CD4-positive, alpha-beta T cell treated with Interleukin-10 for 1 hour (primary cell): ENCODE data around the gene CALB2.

Source experiments
- DNase-seq: peaks from one replicate; pipeline ENCODE4 v3.0.0-alpha.2; 2020

CALB2 gene

GRCh38 chr16:71399801-71400563 lies 41.5 kb downstream of the CALB2 start:
- DNase-seq = no peak

- no peak for DNase-seq
Observed at GRCh38 chr16:71402007-71402406, 43.5 kb downstream of the CALB2 start.

DNA sequence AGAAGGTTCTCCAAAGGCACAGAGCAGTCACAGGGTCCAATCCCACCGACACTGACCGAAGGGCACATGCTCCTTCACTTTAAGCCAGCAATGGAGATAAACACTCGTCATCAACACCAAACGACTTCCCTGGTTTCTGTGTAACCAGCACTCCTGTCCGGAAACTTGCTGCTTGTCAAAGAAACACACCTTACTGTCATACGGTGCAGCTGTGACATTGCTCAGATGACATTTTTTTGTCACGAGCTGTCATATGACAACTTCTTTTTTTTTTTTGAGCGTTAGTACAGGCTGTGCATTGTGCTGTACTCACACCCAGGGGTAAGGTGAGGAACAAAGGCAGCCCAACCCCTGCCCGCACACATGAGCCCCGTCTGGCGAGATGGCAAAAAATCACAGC lies 44.2 kb downstream of the CALB2 start:
- DNase-seq = no peak

DNA sequence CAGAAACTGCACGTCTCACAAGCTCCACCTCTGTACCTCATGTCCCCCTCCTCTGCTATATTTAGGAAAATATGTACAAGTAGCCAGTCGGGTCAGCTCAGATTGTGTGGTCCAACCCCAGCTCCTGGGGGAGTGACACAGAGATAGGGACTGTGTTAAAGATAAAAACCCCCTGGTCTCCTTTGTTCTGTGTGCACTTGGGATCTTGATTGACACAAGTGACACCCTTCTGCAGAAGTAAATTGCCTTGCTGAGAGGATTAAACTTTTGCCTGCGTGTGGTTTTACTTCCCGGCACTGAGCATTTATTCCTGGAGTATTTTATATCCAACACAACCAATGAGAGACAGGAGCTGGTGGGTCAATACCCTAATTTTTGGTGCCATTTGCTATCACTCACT lies 45.8 kb downstream of the CALB2 start:
- no peak for DNase-seq

DNA sequence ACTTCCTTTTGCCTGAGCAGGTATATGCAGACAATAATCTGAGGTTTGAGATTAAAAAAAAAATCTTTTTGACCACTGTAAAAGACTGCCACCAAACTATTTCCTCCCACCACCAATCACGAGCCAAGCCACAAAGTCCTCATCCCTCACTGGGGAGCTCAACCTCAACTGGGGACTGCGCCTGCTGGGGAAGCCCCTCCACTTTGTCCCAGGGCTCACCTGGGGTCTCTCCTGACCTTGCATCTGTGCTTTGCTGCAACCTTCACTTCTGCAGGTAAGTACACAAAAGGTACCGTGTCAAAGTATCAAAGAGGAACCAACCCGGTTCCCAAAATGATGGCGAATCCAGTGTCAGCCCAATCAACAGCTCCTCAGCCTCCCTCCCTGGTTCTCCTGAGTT lies 47.8 kb downstream of the CALB2 start:
- DNase-seq = no peak

GRCh38 chr16:71406724-71407123 lies 48.2 kb downstream of the CALB2 start:
- DNase-seq = no peak

- DNase-seq = no peak
Observed at GRCh38 chr16:71407731-71408130, 49.2 kb downstream of the CALB2 start.

- DNase-seq = no peak
Observed at GRCh38 chr16:71408536-71408935, 50.0 kb downstream of the CALB2 start.

GRCh38 chr16:71409011-71409775 lies 50.7 kb downstream of the CALB2 start:
- DNase-seq = no peak

GRCh38 chr16:71410146-71410545 lies 51.6 kb downstream of the CALB2 start:
- no peak for DNase-seq

GRCh38 chr16:71412270-71413160 lies 54.0 kb downstream of the CALB2 start:
- peak; percentile 64 for DNase-seq

DNA sequence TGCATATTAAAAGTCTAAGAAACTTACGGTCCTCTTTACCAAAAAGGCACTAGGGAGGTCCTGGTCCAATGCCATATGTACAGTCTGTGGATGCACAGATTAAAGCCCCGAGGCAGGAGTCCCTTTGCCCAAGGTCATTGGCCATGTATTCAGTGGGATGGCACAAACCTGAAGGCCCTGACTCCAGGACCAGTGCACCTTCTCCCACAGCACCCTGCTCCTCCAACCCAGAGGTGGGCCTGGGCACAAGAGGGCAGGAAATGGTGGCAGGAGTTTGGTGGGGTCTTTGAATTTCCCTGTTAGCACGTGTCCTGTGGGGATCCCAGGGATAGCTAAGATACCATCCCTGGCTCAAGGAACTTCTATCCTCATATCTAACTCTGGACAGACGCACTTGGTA lies 54.8 kb downstream of the CALB2 start:
- DNase-seq = no peak

DNA sequence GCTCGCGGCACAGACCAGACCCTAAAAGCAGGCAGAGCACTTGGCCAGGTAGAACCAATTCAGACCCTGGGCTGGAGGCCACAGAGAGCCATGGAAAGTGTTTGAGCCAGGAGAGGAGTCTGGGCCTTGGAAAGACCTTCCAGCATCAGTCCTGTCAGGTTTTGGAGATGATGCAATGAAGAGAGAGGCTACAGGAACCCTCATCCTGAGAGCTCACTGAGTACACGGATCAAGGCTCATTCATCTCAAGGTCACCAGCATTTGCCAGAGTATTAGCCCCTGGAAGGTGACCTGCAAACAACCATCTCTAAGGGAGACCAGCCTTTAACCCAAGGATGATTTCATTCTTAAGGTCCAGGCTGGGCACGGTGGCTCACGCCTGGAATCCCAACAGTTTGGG lies 55.5 kb downstream of the CALB2 start:
- no peak for DNase-seq

- peak; percentile 19 for DNase-seq
Observed at GRCh38 chr16:71421911-71422310, 63.4 kb downstream of the CALB2 start.

GRCh38 chr16:71423016-71423415 lies 64.5 kb downstream of the CALB2 start:
- no peak for DNase-seq

DNA sequence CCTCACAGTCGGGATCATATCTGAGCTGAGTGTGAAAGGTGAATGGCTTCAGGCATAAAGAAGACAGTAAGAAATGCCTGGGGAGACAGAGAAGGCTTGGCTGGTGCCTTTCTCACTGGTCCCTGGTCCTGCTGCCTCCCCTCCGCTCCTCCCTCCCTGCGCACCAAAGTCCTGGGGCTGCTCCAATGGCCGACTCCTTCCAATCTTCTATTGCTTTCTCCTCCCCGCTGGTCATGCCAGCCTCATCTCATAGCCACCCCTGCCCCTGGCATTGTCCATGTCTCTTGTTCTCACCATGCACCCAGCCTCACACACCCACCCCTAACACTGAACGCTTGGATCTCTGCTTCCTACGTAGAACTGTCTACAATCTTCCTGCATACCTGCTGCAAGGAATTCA lies 65.3 kb downstream of the CALB2 start:
- no peak for DNase-seq

GRCh38 chr16:71424626-71425025 lies 66.1 kb downstream of the CALB2 start:
- DNase-seq = no peak

- no peak for DNase-seq
Observed at GRCh38 chr16:71425746-71426068, 67.2 kb downstream of the CALB2 start.

GRCh38 chr16:71426069-71426879 lies 67.8 kb downstream of the CALB2 start:
- DNase-seq = peak; percentile 16

DNA sequence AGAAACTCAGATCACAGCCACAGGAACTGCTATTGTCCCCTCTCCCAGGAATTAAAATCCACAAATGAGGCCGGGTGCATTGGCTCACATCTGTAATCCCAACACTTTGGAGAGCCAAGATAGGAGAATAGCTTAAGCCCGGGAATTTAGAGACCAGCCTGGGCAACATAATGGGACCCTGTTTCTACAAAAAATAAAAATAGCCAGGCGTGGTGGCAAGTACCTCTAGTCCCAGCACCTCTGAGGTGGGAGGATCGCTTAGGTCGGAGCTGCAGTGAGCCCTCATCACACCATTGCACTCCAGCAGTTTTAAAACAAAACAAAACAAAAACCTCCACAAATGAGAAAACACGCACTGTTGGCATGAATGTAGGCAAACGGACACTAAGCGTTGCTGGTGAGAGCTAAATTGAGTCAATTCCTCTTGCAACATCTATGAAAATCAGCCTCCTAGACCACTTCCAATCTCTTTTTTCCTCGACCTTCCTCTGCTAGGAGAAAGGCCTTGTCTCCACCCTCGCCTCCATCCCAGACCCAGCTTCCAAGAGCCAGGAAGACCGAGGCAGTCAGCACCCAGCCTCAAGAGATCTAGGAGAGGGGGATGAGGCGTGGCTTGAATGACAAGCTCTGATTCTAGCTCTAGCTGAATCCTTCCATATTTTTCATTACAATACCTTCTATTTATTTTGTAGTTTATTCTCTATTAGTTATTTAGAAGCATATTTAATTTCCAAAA lies 68.5 kb downstream of the CALB2 start:
- no peak for DNase-seq

- DNase-seq = no peak
Observed at GRCh38 chr16:71428385-71428784, 69.9 kb downstream of the CALB2 start.

GRCh38 chr16:71428883-71429282 lies 70.4 kb downstream of the CALB2 start:
- no peak for DNase-seq
